Breast epithelium (tissue), 3 donors: ENCODE data around the gene UBE2O.

Source experiments
- CTCF ChIP-seq, 3 donors: fragments of 450-650 bp; IDR thresholded peaks; one replicate each; pipeline ENCODE4 v1.5.1; 2016 to 2017; ENCODE audit warnings: antibody characterized with exemption in 3 of 3, mild to moderate bottlenecking in 3 of 3, moderate library complexity in 3 of 3
- POLR2A ChIP-seq: fragments of 450-650 bp; IDR thresholded peaks from one replicate; pipeline ENCODE4 v1.6.1; 2016; ENCODE audit warnings: antibody characterized with exemption, mild to moderate bottlenecking, moderate library complexity
- POLR2AphosphoS5 ChIP-seq, 3 donors: sonication (generic); formaldehyde crosslinking; IDR thresholded peaks; one replicate each; pipeline ENCODE4 v1.6.1; 2017; ENCODE audit warnings: antibody characterized with exemption in 3 of 3

GRCh38 chr17:76466775-76467130 is 13.8 kb upstream of the UBE2O start:
- TF ChIP-seq POLR2AphosphoS5 (IDR thresholded peaks at IDR 0.05) (no peak), CTCF (IDR thresholded peaks at IDR 0.05) (no peak), POLR2A (no peak)
